ENCODE data around the gene CAPZA1.

Gene CAPZA1

DNA sequence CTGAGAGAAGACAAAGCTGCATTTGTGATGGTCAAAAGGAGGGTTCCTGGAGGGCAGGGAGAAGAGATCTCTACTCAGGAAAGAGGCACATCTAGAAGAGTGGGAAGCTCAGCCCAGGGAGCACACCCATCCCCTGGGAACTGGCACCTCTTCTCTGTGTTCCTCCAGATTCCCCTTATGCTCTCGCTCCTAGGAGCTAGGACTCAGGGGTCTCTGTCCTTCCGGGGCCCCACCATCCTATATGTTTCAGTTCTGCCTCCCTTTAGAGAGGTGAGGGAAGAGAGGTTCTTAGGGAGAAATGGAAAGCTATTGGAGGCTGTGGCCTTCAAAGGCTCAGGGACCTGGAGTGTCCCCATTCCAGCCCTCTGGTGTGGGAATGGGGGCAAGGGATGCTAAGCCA, 100.1 kb downstream of the CAPZA1 start:
- no peak for ATAC-seq
- TF ChIP-seq ARNTL (CRISPR knock-in tag; IDR thresholded peaks at IDR 0.05; ENCODE audit: borderline replicate concordance, low read depth) (no peak), TCF4 (CRISPR knock-in tag; IDR thresholded peaks at IDR 0.05; ENCODE audit: borderline replicate concordance) (no peak), OSR1 (CRISPR knock-in tag; IDR thresholded peaks at IDR 0.05) (no peak), RARB (CRISPR knock-in tag; IDR thresholded peaks at IDR 0.05) (no peak), ZNF8 (CRISPR knock-in tag; IDR thresholded peaks at IDR 0.05) (no peak), ZFP3 (CRISPR knock-in tag; IDR thresholded peaks at IDR 0.05) (no peak), PPARA (CRISPR knock-in tag; IDR thresholded peaks at IDR 0.05; ENCODE audit: borderline replicate concordance) (no peak), ZNF70 (CRISPR knock-in tag; IDR thresholded peaks at IDR 0.05) (no peak), SNAI2 (CRISPR knock-in tag; IDR thresholded peaks at IDR 0.05) (no peak), GLIS3 (CRISPR knock-in tag; IDR thresholded peaks at IDR 0.05) (no peak), ZC3H10 (CRISPR knock-in tag; IDR thresholded peaks at IDR 0.05) (no peak), TOX (CRISPR knock-in tag; IDR thresholded peaks at IDR 0.05; ENCODE audit: borderline replicate concordance) (no peak), ISL1 (CRISPR knock-in tag; IDR thresholded peaks at IDR 0.05) (no peak)
- TF ChIP-seq, protein P1, sequence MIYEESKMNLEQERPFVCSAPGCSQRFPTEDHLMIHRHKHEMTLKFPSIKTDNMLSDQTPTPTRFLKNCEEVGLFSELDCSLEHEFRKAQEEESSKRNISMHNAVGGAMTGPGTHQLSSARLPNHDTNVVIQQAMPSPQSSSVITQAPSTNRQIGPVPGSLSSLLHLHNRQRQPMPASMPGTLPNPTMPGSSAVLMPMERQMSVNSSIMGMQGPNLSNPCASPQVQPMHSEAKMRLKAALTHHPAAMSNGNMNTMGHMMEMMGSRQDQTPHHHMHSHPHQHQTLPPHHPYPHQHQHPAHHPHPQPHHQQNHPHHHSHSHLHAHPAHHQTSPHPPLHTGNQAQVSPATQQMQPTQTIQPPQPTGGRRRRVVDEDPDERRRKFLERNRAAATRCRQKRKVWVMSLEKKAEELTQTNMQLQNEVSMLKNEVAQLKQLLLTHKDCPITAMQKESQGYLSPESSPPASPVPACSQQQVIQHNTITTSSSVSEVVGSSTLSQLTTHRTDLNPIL (CRISPR knock-in tag; IDR thresholded peaks at IDR 0.05; ENCODE audit: low read depth), result no peak
- TF ChIP-seq, protein P2, sequence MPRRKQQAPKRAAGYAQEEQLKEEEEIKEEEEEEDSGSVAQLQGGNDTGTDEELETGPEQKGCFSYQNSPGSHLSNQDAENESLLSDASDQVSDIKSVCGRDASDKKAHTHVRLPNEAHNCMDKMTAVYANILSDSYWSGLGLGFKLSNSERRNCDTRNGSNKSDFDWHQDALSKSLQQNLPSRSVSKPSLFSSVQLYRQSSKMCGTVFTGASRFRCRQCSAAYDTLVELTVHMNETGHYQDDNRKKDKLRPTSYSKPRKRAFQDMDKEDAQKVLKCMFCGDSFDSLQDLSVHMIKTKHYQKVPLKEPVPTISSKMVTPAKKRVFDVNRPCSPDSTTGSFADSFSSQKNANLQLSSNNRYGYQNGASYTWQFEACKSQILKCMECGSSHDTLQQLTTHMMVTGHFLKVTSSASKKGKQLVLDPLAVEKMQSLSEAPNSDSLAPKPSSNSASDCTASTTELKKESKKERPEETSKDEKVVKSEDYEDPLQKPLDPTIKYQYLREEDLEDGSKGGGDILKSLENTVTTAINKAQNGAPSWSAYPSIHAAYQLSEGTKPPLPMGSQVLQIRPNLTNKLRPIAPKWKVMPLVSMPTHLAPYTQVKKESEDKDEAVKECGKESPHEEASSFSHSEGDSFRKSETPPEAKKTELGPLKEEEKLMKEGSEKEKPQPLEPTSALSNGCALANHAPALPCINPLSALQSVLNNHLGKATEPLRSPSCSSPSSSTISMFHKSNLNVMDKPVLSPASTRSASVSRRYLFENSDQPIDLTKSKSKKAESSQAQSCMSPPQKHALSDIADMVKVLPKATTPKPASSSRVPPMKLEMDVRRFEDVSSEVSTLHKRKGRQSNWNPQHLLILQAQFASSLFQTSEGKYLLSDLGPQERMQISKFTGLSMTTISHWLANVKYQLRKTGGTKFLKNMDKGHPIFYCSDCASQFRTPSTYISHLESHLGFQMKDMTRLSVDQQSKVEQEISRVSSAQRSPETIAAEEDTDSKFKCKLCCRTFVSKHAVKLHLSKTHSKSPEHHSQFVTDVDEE (CRISPR knock-in tag; IDR thresholded peaks at IDR 0.05), result no peak
- TF ChIP-seq, protein P3, sequence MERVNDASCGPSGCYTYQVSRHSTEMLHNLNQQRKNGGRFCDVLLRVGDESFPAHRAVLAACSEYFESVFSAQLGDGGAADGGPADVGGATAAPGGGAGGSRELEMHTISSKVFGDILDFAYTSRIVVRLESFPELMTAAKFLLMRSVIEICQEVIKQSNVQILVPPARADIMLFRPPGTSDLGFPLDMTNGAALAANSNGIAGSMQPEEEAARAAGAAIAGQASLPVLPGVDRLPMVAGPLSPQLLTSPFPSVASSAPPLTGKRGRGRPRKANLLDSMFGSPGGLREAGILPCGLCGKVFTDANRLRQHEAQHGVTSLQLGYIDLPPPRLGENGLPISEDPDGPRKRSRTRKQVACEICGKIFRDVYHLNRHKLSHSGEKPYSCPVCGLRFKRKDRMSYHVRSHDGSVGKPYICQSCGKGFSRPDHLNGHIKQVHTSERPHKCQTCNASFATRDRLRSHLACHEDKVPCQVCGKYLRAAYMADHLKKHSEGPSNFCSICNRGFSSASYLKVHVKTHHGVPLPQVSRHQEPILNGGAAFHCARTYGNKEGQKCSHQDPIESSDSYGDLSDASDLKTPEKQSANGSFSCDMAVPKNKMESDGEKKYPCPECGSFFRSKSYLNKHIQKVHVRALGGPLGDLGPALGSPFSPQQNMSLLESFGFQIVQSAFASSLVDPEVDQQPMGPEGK (CRISPR knock-in tag; IDR thresholded peaks at IDR 0.05; ENCODE audit: borderline replicate concordance), result no peak
- TF ChIP-seq, protein P4, sequence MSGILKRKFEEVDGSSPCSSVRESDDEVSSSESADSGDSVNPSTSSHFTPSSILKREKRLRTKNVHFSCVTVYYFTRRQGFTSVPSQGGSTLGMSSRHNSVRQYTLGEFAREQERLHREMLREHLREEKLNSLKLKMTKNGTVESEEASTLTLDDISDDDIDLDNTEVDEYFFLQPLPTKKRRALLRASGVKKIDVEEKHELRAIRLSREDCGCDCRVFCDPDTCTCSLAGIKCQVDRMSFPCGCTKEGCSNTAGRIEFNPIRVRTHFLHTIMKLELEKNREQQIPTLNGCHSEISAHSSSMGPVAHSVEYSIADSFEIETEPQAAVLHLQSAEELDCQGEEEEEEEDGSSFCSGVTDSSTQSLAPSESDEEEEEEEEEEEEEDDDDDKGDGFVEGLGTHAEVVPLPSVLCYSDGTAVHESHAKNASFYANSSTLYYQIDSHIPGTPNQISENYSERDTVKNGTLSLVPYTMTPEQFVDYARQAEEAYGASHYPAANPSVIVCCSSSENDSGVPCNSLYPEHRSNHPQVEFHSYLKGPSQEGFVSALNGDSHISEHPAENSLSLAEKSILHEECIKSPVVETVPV (CRISPR knock-in tag; IDR thresholded peaks at IDR 0.05), result no peak
- TF ChIP-seq, protein P5, sequence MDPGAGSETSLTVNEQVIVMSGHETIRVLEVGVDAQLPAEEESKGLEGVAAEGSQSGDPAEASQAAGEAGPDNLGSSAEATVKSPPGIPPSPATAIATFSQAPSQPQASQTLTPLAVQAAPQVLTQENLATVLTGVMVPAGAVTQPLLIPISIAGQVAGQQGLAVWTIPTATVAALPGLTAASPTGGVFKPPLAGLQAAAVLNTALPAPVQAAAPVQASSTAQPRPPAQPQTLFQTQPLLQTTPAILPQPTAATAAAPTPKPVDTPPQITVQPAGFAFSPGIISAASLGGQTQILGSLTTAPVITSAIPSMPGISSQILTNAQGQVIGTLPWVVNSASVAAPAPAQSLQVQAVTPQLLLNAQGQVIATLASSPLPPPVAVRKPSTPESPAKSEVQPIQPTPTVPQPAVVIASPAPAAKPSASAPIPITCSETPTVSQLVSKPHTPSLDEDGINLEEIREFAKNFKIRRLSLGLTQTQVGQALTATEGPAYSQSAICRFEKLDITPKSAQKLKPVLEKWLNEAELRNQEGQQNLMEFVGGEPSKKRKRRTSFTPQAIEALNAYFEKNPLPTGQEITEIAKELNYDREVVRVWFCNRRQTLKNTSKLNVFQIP (CRISPR knock-in tag; IDR thresholded peaks at IDR 0.05; ENCODE audit: borderline replicate concordance, low read depth), result no peak

DNA sequence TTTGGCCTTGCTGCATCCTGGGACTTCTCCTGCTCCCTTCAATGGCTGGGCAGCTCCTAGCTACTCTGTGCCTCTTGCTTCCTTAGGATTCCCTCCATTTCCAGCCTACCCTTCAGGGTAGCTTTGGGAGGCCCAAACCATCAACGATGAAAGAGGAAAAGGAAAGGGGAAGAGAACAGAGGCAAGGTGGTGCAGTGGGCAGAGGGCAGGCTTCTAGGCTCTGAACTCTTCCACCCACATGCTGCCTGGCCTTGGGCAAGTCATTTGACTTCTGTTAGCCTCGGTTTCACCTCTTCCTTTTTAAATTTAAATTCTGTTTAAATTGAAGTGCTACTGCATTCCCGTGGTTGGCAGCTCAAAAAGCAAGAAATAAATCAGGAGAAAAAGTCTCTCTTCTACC, 101.2 kb downstream of the CAPZA1 start:
- ATAC-seq, result no peak
- TF ChIP-seq, protein P5 (CRISPR knock-in tag; IDR thresholded peaks at IDR 0.05; ENCODE audit: borderline replicate concordance, low read depth), result no peak
- TF ChIP-seq ESRRG (CRISPR knock-in tag; IDR thresholded peaks at IDR 0.05) (no peak), RARB (CRISPR knock-in tag; IDR thresholded peaks at IDR 0.05) (no peak), CSDC2 (CRISPR knock-in tag; IDR thresholded peaks at IDR 0.05) (no peak), BACH2 (CRISPR knock-in tag; IDR thresholded peaks at IDR 0.05; ENCODE audit: borderline replicate concordance) (no peak), ZNF565 (CRISPR knock-in tag; conservative IDR thresholded peaks at IDR 0.05; ENCODE audit: low read depth) (no peak), PPARA (CRISPR knock-in tag; IDR thresholded peaks at IDR 0.05; ENCODE audit: borderline replicate concordance) (no peak), TCF4 (CRISPR knock-in tag; IDR thresholded peaks at IDR 0.05; ENCODE audit: borderline replicate concordance) (no peak), ZFP30 (CRISPR knock-in tag; IDR thresholded peaks at IDR 0.05) (no peak), OSR1 (CRISPR knock-in tag; IDR thresholded peaks at IDR 0.05) (no peak), ARNTL (CRISPR knock-in tag; IDR thresholded peaks at IDR 0.05; ENCODE audit: borderline replicate concordance, low read depth) (no peak), TOX (CRISPR knock-in tag; IDR thresholded peaks at IDR 0.05; ENCODE audit: borderline replicate concordance) (no peak), ZC3H10 (CRISPR knock-in tag; IDR thresholded peaks at IDR 0.05) (no peak), ISL1 (CRISPR knock-in tag; IDR thresholded peaks at IDR 0.05) (no peak), SNAI2 (CRISPR knock-in tag; IDR thresholded peaks at IDR 0.05) (no peak), ZNF8 (CRISPR knock-in tag; IDR thresholded peaks at IDR 0.05) (no peak)
- TF ChIP-seq, protein P3 (CRISPR knock-in tag; IDR thresholded peaks at IDR 0.05; ENCODE audit: borderline replicate concordance), result no peak
- TF ChIP-seq, protein P1 (CRISPR knock-in tag; IDR thresholded peaks at IDR 0.05; ENCODE audit: low read depth), result no peak
